HepG2 (cell line): ENCODE results near the gene PARP14. TPM values are rescaled to one million over a fixed set of nuclear protein-coding genes. Genes with fewer than 3 reads are reported as not detected.

Experiments used
- CHD4 ChIP-seq: fragments of 200-600 bp; sonication (generic); IDR thresholded peaks from 2 replicates; pipeline ENCODE4 v1.7.0; 2017; ENCODE audit warnings: mild to moderate bottlenecking, low read length, borderline replicate concordance
- ESRRA ChIP-seq: sonication (generic); formaldehyde crosslinking; IDR thresholded peaks from 2 replicates; pipeline ENCODE4 v1.5.1; 2020; ENCODE audit warnings: mild to moderate bottlenecking, low read depth, missing genetic modification reagents
- GATA4 ChIP-seq: sonication (generic); IDR thresholded peaks from 2 replicates; pipeline ENCODE4 v1.6.1; 2016; ENCODE audit warnings: antibody characterized with exemption, low read depth, borderline replicate concordance
- HMG20A ChIP-seq: IDR thresholded peaks from 2 replicates; pipeline ENCODE4 v1.6.1; 2016; ENCODE audit warnings: borderline replicate concordance
- MAF1 ChIP-seq: sonication (generic); formaldehyde crosslinking; IDR thresholded peaks from 2 replicates; pipeline ENCODE4 v1.5.0; 2020; ENCODE audit warnings: missing genetic modification reagents, borderline replicate concordance
- MED8 ChIP-seq: sonication (generic); formaldehyde crosslinking; IDR thresholded peaks from 2 replicates; pipeline ENCODE4 v1.8.1; 2023; ENCODE audit warnings: mild to moderate bottlenecking, missing genetic modification reagents; ENCODE audit not compliant: insufficient replicate concordance
- NCOA2 ChIP-seq: sonication (generic); formaldehyde crosslinking; IDR thresholded peaks from 2 replicates; pipeline ENCODE4 v1.8.0; 2022; ENCODE audit warnings: inconsistent platforms
- NFKBIZ ChIP-seq: IDR thresholded peaks from 2 replicates; pipeline ENCODE4 v1.6.1; 2018; ENCODE audit warnings: missing genetic modification reagents, missing compliant biosample characterization
- SP5 ChIP-seq: IDR thresholded peaks from 2 replicates; pipeline ENCODE4 v1.6.1; 2016; ENCODE audit warnings: low read depth, borderline replicate concordance
- ZBTB3 ChIP-seq: sonication (generic); formaldehyde crosslinking; IDR thresholded peaks from 2 replicates; pipeline ENCODE4 v1.4.0; 2020; ENCODE audit warnings: low read depth, mild to moderate bottlenecking, moderate library complexity, missing genetic modification reagents, borderline replicate concordance
- ZBTB8A ChIP-seq: sonication (generic); formaldehyde crosslinking; IDR thresholded peaks from 2 replicates; pipeline ENCODE4 v1.4.0; 2020; ENCODE audit warnings: mild to moderate bottlenecking, low read depth, missing genetic modification reagents, borderline replicate concordance
- ZFAT ChIP-seq: sonication (generic); formaldehyde crosslinking; conservative IDR thresholded peaks from 2 replicates; pipeline ENCODE4 v1.8.1; 2023; ENCODE audit warnings: missing genetic modification reagents, inconsistent platforms
- ZMYM4 ChIP-seq: sonication (generic); formaldehyde crosslinking; IDR thresholded peaks from 2 replicates; pipeline ENCODE4 v1.8.1; 2023; ENCODE audit warnings: mild to moderate bottlenecking, missing genetic modification reagents
- ZNF234 ChIP-seq: sonication (generic); formaldehyde crosslinking; conservative IDR thresholded peaks from 2 replicates; pipeline ENCODE4 v1.5.1; 2020; ENCODE audit warnings: mild to moderate bottlenecking, missing genetic modification reagents
- ZNF24 ChIP-seq: fragments of 450-650 bp; IDR thresholded peaks from 2 replicates; pipeline ENCODE4 v1.6.1; 2017; ENCODE audit warnings: antibody characterized with exemption, mild to moderate bottlenecking
- ZNF430 ChIP-seq: sonication (generic); formaldehyde crosslinking; IDR thresholded peaks from 2 replicates; pipeline ENCODE4 v1.9.0; 2021; ENCODE audit warnings: mild to moderate bottlenecking, missing genetic modification reagents
- ZSCAN29 ChIP-seq: sonication (generic); formaldehyde crosslinking; conservative IDR thresholded peaks from 2 replicates; pipeline ENCODE4 v1.4.0; 2020; ENCODE audit warnings: mild to moderate bottlenecking, missing genetic modification reagents
- polyA plus RNA-seq, 8 experiments: library from polyadenylated mRNA; depleted of rRNA in 3 of 8; stranded (reverse) in 7 of 8; unstranded in 1 of 8; fragments of >200 nt; fragmentation: Illumina TruSeq in 4 of 8; extraction: Trizol in 4 of 8; gene quantifications; 2 replicates each; pipeline versions ENCODE4 v1.2.1 to v1.2.3, GENCODE V29; 2011 to 2016; ENCODE audit warnings: low read depth in 4 of 8, missing spikeins in 1 of 8, mixed read lengths in 1 of 8; ENCODE audit not compliant: insufficient read depth in 1 of 8
- total RNA-seq, 5 experiments: library from RNA; depleted of rRNA; stranded (reverse); fragments of >200 nt; fragmentation: Illumina TruSeq; extraction: Trizol; gene quantifications; 2 replicates each; pipeline ENCODE4 v1.2.3, GENCODE V29; 2016; ENCODE audit warnings: low read depth in 1 of 5
- TF ChIP-seq, protein P1 (sequence below): sonication (generic); formaldehyde crosslinking; IDR thresholded peaks from 2 replicates; pipeline ENCODE4 v1.4.0; 2020; ENCODE audit warnings: missing genetic modification reagents, borderline replicate concordance
- TF ChIP-seq, protein P2 (sequence below): sonication (generic); formaldehyde crosslinking; IDR thresholded peaks from 2 replicates; pipeline ENCODE4 v1.4.0; 2020; ENCODE audit warnings: missing genetic modification reagents, borderline replicate concordance
- TF ChIP-seq, protein P3 (sequence below): IDR thresholded peaks from 2 replicates; pipeline ENCODE4 v1.6.1; 2012; ENCODE audit warnings: low read length, improper control_type of control experiment
- TF ChIP-seq, protein P4 (sequence below): IDR thresholded peaks from 2 replicates; pipeline ENCODE4 v1.6.1; 2016; ENCODE audit warnings: missing compliant biosample characterization, missing genetic modification reagents, borderline replicate concordance

The PARP14 gene
- total and polyA plus RNA-seq, 2 of the 13 experiments (the other 11 are each of a cell fraction or from before 2014, with no cell fraction given), result 9.0 to 19.1 TPM

DNA sequence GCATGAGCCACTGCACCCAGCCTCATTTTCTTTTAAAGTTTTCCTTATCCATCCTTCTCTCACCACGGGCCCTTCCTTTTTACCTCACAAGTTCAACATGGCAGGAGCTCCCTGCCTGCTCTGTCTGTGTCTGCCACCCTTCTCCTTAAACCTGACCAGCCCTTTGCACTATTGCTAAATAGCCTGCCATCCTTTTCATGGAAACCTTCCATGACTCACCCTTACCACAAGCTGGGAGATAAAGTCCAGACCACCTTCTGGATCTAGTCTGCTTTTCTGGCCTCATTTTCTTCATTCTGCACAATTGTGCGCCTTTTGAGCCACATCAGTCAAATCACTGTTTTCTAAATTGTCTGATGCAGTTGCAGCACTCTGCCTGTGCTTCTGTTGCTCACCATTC lies 8.9 kb downstream of the PARP14 start (continued):
- TF ChIP-seq, protein P1, sequence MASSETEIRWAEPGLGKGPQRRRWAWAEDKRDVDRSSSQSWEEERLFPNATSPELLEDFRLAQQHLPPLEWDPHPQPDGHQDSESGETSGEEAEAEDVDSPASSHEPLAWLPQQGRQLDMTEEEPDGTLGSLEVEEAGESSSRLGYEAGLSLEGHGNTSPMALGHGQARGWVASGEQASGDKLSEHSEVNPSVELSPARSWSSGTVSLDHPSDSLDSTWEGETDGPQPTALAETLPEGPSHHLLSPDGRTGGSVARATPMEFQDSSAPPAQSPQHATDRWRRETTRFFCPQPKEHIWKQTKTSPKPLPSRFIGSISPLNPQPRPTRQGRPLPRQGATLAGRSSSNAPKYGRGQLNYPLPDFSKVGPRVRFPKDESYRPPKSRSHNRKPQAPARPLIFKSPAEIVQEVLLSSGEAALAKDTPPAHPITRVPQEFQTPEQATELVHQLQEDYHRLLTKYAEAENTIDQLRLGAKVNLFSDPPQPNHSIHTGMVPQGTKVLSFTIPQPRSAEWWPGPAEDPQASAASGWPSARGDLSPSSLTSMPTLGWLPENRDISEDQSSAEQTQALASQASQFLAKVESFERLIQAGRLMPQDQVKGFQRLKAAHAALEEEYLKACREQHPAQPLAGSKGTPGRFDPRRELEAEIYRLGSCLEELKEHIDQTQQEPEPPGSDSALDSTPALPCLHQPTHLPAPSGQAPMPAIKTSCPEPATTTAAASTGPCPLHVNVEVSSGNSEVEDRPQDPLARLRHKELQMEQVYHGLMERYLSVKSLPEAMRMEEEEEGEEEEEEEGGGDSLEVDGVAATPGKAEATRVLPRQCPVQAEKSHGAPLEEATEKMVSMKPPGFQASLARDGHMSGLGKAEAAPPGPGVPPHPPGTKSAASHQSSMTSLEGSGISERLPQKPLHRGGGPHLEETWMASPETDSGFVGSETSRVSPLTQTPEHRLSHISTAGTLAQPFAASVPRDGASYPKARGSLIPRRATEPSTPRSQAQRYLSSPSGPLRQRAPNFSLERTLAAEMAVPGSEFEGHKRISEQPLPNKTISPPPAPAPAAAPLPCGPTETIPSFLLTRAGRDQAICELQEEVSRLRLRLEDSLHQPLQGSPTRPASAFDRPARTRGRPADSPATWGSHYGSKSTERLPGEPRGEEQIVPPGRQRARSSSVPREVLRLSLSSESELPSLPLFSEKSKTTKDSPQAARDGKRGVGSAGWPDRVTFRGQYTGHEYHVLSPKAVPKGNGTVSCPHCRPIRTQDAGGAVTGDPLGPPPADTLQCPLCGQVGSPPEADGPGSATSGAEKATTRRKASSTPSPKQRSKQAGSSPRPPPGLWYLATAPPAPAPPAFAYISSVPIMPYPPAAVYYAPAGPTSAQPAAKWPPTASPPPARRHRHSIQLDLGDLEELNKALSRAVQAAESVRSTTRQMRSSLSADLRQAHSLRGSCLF (CRISPR knock-in tag), result no peak
- TF ChIP-seq MED8 (CRISPR knock-in tag) (no peak), MAF1 (CRISPR knock-in tag) (no peak), GATA4 (no peak), ZNF430 (CRISPR knock-in tag) (no peak), ZNF234 (CRISPR knock-in tag) (no peak), ZSCAN29 (no peak), CHD4 (no peak), ZFAT (CRISPR knock-in tag) (no peak), HMG20A (CRISPR knock-in tag) (peak; percentile 60; the same call in 1 of the 2 replicates), ZMYM4 (CRISPR knock-in tag) (no peak), ESRRA (CRISPR knock-in tag) (no peak), NCOA2 (CRISPR knock-in tag) (no peak), ZNF24 (no peak), ZBTB3 (CRISPR knock-in tag) (no peak), SP5 (CRISPR knock-in tag) (no peak), ZBTB8A (CRISPR knock-in tag) (no peak), NFKBIZ (CRISPR knock-in tag) (peak; percentile 40; the same call in 1 of the 2 replicates)
- TF ChIP-seq, protein P2, sequence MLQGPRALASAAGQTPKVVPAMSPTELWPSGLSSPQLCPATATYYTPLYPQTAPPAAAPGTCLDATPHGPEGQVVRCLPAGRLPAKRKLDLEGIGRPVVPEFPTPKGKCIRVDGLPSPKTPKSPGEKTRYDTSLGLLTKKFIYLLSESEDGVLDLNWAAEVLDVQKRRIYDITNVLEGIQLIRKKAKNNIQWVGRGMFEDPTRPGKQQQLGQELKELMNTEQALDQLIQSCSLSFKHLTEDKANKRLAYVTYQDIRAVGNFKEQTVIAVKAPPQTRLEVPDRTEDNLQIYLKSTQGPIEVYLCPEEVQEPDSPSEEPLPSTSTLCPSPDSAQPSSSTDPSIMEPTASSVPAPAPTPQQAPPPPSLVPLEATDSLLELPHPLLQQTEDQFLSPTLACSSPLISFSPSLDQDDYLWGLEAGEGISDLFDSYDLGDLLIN (CRISPR knock-in tag), result no peak
- TF ChIP-seq, protein P3, sequence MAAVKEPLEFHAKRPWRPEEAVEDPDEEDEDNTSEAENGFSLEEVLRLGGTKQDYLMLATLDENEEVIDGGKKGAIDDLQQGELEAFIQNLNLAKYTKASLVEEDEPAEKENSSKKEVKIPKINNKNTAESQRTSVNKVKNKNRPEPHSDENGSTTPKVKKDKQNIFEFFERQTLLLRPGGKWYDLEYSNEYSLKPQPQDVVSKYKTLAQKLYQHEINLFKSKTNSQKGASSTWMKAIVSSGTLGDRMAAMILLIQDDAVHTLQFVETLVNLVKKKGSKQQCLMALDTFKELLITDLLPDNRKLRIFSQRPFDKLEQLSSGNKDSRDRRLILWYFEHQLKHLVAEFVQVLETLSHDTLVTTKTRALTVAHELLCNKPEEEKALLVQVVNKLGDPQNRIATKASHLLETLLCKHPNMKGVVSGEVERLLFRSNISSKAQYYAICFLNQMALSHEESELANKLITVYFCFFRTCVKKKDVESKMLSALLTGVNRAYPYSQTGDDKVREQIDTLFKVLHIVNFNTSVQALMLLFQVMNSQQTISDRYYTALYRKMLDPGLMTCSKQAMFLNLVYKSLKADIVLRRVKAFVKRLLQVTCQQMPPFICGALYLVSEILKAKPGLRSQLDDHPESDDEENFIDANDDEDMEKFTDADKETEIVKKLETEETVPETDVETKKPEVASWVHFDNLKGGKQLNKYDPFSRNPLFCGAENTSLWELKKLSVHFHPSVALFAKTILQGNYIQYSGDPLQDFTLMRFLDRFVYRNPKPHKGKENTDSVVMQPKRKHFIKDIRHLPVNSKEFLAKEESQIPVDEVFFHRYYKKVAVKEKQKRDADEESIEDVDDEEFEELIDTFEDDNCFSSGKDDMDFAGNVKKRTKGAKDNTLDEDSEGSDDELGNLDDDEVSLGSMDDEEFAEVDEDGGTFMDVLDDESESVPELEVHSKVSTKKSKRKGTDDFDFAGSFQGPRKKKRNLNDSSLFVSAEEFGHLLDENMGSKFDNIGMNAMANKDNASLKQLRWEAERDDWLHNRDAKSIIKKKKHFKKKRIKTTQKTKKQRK, result no peak
- TF ChIP-seq, protein P4, sequence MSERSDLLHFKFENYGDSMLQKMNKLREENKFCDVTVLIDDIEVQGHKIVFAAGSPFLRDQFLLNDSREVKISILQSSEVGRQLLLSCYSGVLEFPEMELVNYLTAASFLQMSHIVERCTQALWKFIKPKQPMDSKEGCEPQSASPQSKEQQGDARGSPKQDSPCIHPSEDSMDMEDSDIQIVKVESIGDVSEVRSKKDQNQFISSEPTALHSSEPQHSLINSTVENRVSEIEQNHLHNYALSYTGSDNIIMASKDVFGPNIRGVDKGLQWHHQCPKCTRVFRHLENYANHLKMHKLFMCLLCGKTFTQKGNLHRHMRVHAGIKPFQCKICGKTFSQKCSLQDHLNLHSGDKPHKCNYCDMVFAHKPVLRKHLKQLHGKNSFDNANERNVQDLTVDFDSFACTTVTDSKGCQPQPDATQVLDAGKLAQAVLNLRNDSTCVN, result peak; percentile 51; the same call in 1 of the 2 replicates
